Prostate gland (tissue), 2 donors: ENCODE data around the gene NPTXR. TPM values are rescaled to one million over a fixed set of nuclear protein-coding genes. Genes with fewer than 3 reads are reported as not detected.

Source experiments
- DNase-seq: peaks from one replicate; pipeline ENCODE4 v3.0.0-alpha.2; 2019; ENCODE audit warnings: low spot score
- H3K27ac ChIP-seq, 2 donors: fragments of 200-600 bp; sonication (generic); 2 replicates each; pipeline ENCODE4 v1.5.1; 2017 to 2019
- H3K27me3 ChIP-seq: fragments of 200-600 bp; sonication (generic); replicated peaks from 2 replicates; pipeline ENCODE4 v1.5.1; 2019; ENCODE audit not compliant: insufficient read depth
- H3K36me3 ChIP-seq, 2 donors: fragments of 200-600 bp; sonication (generic); 1 replicate in 1 of 2; 2 replicates in 1 of 2; pipeline versions ENCODE4 v1.5.1 to v1.8.1; 2017 to 2019
- H3K4me1 ChIP-seq: fragments of 200-600 bp; sonication (generic); replicated peaks from 2 replicates; pipeline ENCODE4 v1.5.1; 2019
- H3K4me3 ChIP-seq, 2 donors: fragments of 200-600 bp; sonication (generic); 2 replicates each; pipeline ENCODE4 v1.5.1; 2017 to 2019
- H3K9me3 ChIP-seq: fragments of 200-600 bp; sonication (generic); 2 replicates; pipeline ENCODE4 v1.5.1; 2017
- POLR2A ChIP-seq: fragments of 450-650 bp; IDR thresholded peaks from one replicate; pipeline ENCODE4 v1.6.1; 2016; ENCODE audit warnings: antibody characterized with exemption, mild to moderate bottlenecking
- POLR2AphosphoS5 ChIP-seq: sonication (generic); formaldehyde crosslinking; IDR thresholded peaks from one replicate; pipeline ENCODE4 v1.6.1; 2017; ENCODE audit warnings: antibody characterized with exemption
- WGBS: methylation state at CpG from one replicate; pipeline ENCODE4 v1.1.5; 2018; 5-methylcytosine and 5-hydroxymethylcytosine counted together
- intact Hi-C: fragments of 100-400 bp; cut with DNase I; formaldehyde crosslinking; loops from one replicate; pipeline ENCODE4 v1.14.2; 2022
- total RNA-seq, 2 donors: library from RNA; depleted of rRNA; stranded (reverse); fragments of >200 nt; gene quantifications; one replicate each; pipeline ENCODE4 v1.1.0, GENCODE V29; 2016
- TF ChIP-seq, protein P1 (sequence below), 4 experiments: fragments of 200-600 bp in 2 of 4; fragments of 450-650 bp in 2 of 4; sonication (generic) in 2 of 4; IDR thresholded peaks; 1 replicate in 3 of 4; 2 replicates in 1 of 4; pipeline ENCODE4 v1.5.1; 2016 to 2019; ENCODE audit warnings: antibody characterized with exemption in 4 of 4, mild to moderate bottlenecking in 2 of 4, moderate library complexity in 2 of 4

The NPTXR gene
- total RNA-seq, 2 donors from 2014 or later: 12.6 to 36.2 TPM

DNA sequence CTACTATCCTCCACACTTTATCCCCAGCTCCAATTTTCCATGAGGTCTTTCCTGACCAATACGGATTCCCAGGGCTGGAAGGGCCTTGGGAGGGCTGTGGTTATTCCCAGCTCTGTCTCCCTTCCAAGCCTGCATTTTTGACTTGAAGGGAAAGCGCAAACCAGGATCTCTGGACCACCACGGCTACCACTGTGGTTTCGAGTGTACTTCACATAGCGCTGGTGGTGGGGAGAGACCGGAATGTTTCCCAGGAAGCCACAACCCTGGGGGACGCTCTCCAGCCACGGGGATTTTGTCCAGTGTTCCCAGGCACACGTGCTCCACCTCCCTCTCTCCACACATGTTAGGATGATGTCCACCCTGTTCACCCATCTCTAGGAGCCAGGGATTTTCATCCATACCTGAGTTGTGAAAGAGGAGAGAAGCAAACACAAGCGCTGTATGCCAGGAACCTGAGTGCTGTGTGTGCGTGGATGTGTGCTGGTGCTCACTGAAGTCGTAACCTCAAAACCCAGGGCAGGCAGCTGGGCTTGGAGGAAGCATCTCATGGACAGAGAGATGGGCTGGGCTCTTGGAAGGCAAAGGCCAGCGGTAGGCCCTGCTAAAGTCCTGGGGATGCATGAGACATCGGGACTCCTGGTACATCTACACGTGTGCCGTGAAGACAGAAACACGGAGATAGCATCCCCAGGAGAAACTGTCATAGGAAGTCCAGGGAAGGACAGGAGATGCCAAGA is 1.3 kb upstream of the NPTXR start:
- WGBS: 69% methylated on average over 17 of the region's 17 CpGs
- intact Hi-C loops: no loop called here
- TF ChIP-seq POLR2A: no peak
- TF ChIP-seq, protein P1, sequence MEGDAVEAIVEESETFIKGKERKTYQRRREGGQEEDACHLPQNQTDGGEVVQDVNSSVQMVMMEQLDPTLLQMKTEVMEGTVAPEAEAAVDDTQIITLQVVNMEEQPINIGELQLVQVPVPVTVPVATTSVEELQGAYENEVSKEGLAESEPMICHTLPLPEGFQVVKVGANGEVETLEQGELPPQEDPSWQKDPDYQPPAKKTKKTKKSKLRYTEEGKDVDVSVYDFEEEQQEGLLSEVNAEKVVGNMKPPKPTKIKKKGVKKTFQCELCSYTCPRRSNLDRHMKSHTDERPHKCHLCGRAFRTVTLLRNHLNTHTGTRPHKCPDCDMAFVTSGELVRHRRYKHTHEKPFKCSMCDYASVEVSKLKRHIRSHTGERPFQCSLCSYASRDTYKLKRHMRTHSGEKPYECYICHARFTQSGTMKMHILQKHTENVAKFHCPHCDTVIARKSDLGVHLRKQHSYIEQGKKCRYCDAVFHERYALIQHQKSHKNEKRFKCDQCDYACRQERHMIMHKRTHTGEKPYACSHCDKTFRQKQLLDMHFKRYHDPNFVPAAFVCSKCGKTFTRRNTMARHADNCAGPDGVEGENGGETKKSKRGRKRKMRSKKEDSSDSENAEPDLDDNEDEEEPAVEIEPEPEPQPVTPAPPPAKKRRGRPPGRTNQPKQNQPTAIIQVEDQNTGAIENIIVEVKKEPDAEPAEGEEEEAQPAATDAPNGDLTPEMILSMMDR (IDR thresholded peaks at IDR 0.05): no peak
- no peak for TF ChIP-seq POLR2AphosphoS5
- no peak overlapping the region for H3K4me3 ChIP-seq
- no peak overlapping the region for H3K27ac ChIP-seq
- DNase-seq: no peak
- H3K4me1 ChIP-seq: peaks cover 6% of the 10 kb centered on the region
- no peaks in the 10 kb centered on the region for H3K9me3 ChIP-seq
- no peaks in the 10 kb centered on the region for H3K27me3 ChIP-seq
- no peaks in the 10 kb centered on the region for H3K36me3 ChIP-seq

DNA sequence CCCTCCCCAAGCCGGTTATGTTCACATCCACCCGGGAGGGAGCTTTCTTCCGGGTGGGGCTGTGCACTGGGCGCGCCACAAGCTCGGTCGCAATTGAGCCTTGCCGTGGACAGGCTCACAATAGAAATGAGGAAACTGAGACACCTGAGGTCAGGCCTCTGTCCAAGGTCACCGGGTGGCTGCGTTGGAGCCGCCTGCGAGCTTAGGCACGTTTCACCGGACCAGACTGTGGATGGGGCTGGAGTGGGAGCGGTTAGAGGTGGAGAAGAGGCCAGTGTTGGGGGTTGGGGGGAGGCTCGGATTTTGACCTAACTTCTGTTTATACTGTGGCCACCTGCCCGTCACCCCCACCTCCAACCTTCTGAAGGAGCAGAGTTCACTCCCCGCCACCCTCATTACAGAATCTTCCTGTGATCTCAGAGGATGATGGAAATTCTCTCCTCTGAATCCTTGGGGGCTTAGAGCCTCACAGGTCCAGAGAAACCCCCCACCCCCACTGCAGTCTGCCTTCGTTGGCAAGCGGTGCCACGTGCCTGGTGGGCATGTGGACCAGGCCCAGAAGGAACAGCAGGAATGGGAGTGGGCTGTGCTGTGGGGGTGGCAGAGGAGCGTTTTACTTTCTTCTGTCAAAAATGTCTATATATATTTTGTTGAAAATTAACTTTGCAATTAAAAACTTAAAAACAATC is 631 bp upstream of the NPTXR start:
- Histone ChIP-seq H3K4me3 (peak overlapping the region; percentile 45 to 53), H3K36me3 (no peaks in the 10 kb centered on the region), H3K27ac (no peak overlapping the region), H3K9me3 (no peaks in the 10 kb centered on the region), H3K4me1 (peaks cover 6% of the 10 kb centered on the region), H3K27me3 (no peaks in the 10 kb centered on the region)
- no peak for DNase-seq
- TF ChIP-seq, protein P1 (IDR thresholded peaks at IDR 0.05): no peak
- TF ChIP-seq POLR2AphosphoS5 (no peak), POLR2A (no peak)
- intact Hi-C loops: loop anchor here (5.0 kb wide), 1 partner anchor 77 kb away; no protein-coding TSS in a partner anchor
- WGBS: 25% methylated on average over 21 of the region's 22 CpGs

DNA sequence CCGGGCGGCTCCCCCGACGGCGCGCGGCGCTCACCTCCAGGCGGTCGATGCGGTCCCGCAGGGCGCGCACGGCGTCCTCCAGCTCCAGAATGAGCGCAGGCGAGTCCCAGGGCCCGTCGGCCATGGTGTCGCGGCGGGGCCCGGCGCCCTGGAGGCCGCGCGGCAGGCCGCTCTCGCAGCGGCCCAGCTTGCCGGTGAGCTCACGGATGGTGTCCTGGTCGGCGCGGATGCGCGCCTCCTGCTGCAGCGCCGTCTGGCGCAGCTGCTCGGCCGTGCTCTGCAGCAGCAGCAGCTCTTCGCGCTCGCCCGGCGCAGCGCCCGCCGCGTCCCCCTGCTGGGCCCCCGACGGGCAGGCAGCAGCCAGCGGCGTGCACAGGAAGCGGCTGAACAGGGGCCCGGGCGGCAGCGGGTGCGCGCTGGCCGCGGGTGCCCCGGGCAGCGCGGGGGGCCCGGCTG is 599 bp downstream of the NPTXR start:
- H3K36me3 ChIP-seq: no peaks in the 10 kb centered on the region
- peak overlapping the region; percentile 44 to 60 for H3K27ac ChIP-seq
- intact Hi-C loops: loop anchor here (5.0 kb wide), 1 partner anchor 76 kb away; no protein-coding TSS in a partner anchor
- 0% methylated on average over 22 of the region's 68 CpGs for WGBS
- H3K27me3 ChIP-seq: no peaks in the 10 kb centered on the region
- DNase-seq: no peak
- no peaks in the 10 kb centered on the region for H3K9me3 ChIP-seq
- H3K4me3 ChIP-seq: peak overlapping the region; percentile 45 to 53
- H3K4me1 ChIP-seq: peaks cover 6% of the 10 kb centered on the region
- TF ChIP-seq POLR2AphosphoS5: no peak
- TF ChIP-seq, protein P1 (IDR thresholded peaks at IDR 0.05): peak in 2 of 4 experiments; percentile 28 to 53
- TF ChIP-seq POLR2A: no peak

DNA sequence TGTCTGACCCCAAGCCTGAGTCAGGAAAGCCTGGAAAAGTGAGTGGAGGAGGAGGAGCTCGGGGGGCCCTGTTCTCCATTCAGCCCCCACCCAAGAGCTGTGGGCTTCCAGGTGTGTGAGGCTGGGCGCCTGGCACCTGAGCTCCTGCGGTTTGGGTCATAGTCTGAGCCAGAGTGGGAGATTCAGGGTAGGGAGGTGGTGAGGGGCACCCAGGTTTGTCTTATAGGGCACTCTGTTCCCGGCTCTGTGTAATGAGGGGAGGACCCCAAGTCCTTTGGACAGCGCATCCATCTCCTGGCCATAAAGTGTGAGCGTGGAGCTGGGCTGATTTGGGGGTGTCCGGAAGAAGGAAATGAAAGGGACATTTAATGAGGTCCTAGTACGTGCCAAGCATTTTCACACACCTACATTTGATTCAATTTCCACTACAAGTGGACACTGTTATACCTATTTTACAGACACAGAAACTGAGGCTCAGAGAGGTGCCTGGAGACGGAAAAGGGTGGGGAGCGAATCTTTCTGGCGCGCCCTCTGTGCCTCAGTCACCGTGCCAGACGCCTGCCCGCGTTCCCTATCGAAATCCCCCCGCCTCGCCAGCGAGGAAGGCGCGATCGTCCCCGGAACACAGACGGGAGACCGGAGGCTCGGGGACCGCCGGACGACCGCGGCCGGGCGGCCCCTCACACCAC is 1.2 kb downstream of the NPTXR start:
- Histone ChIP-seq H3K9me3 (no peaks in the 10 kb centered on the region), H3K27me3 (no peaks in the 10 kb centered on the region), H3K4me3 (peak overlapping the region; percentile 45 to 53), H3K27ac (peak overlapping the region; percentile 44 to 60), H3K36me3 (no peaks in the 10 kb centered on the region), H3K4me1 (peaks cover 6% of the 10 kb centered on the region)
- DNase-seq: no peak
- no peak for TF ChIP-seq POLR2A
- TF ChIP-seq POLR2AphosphoS5: no peak
- TF ChIP-seq, protein P1 (IDR thresholded peaks at IDR 0.05): no peak
- WGBS: 16% methylated on average over 34 of the region's 34 CpGs
- intact Hi-C loops: loop anchor here (5.0 kb wide), 1 partner anchor 75 kb away; no protein-coding TSS in a partner anchor
